GM19099 (cell line): ENCODE results near the gene KRTAP10-12.

Source experiments
- POLR2A ChIP-seq: IDR thresholded peaks from 3 replicates; pipeline ENCODE4 v1.6.1; 2011; ENCODE audit warnings: low read depth; ENCODE audit not compliant: insufficient read length; ENCODE audit errors: extremely low read depth

Gene KRTAP10-12

GRCh38 chr21:44687671-44688070, 9.3 kb upstream of the KRTAP10-12 start:
- no peak for TF ChIP-seq POLR2A

GRCh38 chr21:44691686-44692085, 5.3 kb upstream of the KRTAP10-12 start:
- no peak for TF ChIP-seq POLR2A

GRCh38 chr21:44692798-44693512, 4.0 kb upstream of the KRTAP10-12 start:
- TF ChIP-seq POLR2A, result no peak

- TF ChIP-seq POLR2A, result no peak
Measured at GRCh38 chr21:44694776-44695175, 2.2 kb upstream of the KRTAP10-12 start.

- no peak for TF ChIP-seq POLR2A
Measured at GRCh38 chr21:44695184-44695583, 1.8 kb upstream of the KRTAP10-12 start.

- no peak for TF ChIP-seq POLR2A
Measured at GRCh38 chr21:44695641-44696040, 1.3 kb upstream of the KRTAP10-12 start.

- no peak for TF ChIP-seq POLR2A
Measured at GRCh38 chr21:44696572-44696971, 400 bp upstream of the KRTAP10-12 start.

GRCh38 chr21:44697811-44698734, 1.1 kb downstream of the KRTAP10-12 start:
- TF ChIP-seq POLR2A, result no peak

- no peak for TF ChIP-seq POLR2A
Measured at GRCh38 chr21:44699502-44700001, 2.6 kb downstream of the KRTAP10-12 start.

GRCh38 chr21:44700101-44701022, 3.4 kb downstream of the KRTAP10-12 start:
- TF ChIP-seq POLR2A, result no peak

GRCh38 chr21:44701023-44701400, 4.0 kb downstream of the KRTAP10-12 start:
- TF ChIP-seq POLR2A, result no peak

- no peak for TF ChIP-seq POLR2A
Measured at GRCh38 chr21:44701541-44701940, 4.6 kb downstream of the KRTAP10-12 start.

GRCh38 chr21:44702111-44702972, 5.4 kb downstream of the KRTAP10-12 start:
- no peak for TF ChIP-seq POLR2A
